GM12873 (cell line): ENCODE results near the gene CBX1.
A peak's percentile ranks its signal among the peaks of the same experiment; 100 is the strongest.

Source experiments
- TF ChIP-seq, protein P1 (sequence below): IDR thresholded peaks from 2 replicates; pipeline ENCODE4 v1.5.1; 2012; ENCODE audit warnings: low read depth, mild to moderate bottlenecking, moderate library complexity, low read length, control low read depth; ENCODE audit not compliant: insufficient read depth; ENCODE audit errors: missing control alignments

The CBX1 gene

DNA sequence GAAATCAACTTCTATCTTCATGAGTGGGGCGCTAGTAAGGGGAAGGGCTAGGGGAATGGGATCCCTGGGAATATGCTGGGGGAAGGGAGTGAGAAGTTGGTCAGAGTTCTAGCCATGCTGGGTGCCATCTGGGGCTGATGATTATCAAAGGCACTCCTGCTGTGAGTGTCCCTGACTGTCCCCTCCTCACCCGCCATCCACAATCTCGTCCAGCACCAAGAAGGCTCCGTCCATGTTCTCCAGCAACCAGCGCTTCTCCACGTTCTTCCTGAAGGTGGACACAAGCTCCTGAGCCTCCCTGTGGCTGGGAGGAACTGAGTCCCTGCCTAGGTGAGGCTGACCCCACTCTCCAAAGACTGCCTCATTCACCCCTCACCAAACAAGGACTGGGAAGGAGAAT is 69.3 kb downstream of the CBX1 start:
- TF ChIP-seq, protein P1, sequence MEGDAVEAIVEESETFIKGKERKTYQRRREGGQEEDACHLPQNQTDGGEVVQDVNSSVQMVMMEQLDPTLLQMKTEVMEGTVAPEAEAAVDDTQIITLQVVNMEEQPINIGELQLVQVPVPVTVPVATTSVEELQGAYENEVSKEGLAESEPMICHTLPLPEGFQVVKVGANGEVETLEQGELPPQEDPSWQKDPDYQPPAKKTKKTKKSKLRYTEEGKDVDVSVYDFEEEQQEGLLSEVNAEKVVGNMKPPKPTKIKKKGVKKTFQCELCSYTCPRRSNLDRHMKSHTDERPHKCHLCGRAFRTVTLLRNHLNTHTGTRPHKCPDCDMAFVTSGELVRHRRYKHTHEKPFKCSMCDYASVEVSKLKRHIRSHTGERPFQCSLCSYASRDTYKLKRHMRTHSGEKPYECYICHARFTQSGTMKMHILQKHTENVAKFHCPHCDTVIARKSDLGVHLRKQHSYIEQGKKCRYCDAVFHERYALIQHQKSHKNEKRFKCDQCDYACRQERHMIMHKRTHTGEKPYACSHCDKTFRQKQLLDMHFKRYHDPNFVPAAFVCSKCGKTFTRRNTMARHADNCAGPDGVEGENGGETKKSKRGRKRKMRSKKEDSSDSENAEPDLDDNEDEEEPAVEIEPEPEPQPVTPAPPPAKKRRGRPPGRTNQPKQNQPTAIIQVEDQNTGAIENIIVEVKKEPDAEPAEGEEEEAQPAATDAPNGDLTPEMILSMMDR, result no peak

DNA sequence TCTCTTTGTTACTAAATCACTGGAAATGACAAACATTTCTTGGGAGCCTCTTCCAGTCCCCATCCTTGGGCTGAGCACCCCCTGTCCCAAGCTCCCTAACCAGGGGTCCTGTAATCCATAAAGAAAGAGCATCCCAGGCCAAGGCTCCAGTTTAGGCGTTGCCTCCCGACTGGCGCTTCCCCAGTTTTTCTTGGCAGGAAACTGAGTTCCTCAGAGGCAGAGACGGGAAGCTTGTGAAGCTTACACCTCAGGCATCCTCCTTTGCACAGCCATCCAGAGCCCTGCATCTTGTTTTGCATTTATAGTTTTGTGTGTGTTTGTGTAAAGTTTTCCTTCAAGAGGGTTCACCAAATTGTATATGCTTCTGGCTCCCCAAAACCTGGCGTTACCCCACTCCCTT is 70.7 kb downstream of the CBX1 start:
- TF ChIP-seq, protein P1, result no peak

DNA sequence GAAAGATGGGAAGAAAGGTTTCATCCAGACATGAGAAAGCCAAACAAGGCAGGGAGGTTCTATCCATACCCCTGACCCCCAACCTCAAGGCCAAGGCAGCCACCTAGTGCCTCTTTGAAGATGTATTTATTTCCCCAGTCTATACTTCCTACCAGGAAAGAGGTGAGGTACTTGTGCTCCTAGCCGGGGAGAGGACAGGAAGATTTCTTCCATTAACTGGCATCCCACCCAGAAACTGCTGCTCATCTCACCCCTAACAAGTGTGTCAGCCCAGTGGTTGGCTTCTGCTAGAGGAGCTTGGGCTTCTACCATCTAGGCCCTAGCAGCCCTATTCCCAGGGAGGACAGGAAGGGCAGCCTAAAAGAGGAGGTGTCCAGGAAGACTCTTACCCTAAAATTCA is 72.5 kb downstream of the CBX1 start:
- TF ChIP-seq, protein P1, result no peak

DNA sequence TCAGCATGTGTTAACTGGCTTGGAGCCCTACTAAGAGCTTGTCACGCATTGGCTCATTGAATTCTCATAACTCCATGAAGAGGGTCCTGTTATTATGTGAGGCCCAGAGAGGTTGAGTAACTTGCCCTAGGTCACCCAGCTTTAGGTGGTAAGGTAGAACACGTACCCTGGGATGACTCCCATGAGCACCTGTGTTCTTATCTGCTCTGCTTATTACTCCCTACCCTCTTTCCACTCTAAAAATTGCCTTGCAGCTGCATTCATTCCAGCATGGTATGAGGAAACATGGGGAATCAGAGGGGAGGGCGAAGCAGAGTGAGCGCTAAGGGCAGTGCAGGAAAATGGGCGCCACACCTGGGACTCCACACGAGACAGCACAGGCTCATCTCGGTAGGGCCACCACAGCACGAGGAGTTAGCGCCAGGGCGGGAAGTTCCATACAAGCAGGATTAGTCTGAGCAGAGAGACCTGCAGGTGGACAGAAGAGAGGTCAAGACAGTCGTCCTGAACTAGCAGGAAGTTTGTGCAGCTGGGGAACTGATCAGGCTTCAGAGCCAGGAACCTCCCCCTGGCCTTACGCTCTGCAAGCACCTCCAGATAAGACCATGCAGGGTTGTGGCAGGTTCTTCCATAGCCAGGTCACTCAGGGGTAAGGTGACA is 73.8 kb downstream of the CBX1 start:
- TF ChIP-seq, protein P1, result no peak

DNA sequence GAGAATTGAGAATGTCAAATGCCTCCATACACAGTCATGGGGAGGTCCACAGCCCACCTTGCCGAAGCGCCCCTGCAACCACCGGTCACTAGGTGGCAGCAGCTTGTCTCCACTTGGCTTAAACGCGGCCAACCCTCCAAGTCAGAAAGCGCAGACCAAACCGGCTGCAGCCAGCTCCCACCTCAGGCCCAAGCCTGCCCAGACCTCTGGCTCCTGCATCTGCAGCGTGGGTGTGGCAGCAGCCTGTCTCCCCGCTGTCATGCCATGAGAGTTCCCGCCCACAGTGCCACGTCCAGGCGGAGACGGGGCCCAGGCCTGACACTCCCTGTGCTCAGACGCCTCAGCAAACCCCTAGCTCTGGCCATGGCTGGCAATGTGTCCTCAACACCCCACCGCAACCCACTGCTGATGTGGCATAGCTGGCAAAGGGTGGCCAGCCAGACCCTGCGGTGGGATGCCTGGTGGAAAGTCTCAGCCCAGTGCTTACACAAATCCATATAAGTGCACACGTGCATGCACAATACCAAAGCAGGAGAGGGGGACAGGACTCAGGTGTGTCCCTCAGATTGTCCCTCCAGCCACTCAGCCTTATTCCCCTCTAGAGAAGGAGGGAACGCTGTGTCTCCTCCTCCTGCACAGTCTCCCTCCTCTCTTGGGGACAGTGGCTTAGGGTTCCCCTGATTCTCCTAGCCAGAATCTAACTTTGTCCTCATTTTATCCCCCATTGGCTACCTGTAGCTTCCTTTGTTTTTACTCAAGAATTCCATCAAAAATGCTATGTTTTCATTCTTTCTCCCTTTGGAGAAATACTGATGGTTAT is 74.6 kb downstream of the CBX1 start:
- TF ChIP-seq, protein P1, result peak; percentile 95

DNA sequence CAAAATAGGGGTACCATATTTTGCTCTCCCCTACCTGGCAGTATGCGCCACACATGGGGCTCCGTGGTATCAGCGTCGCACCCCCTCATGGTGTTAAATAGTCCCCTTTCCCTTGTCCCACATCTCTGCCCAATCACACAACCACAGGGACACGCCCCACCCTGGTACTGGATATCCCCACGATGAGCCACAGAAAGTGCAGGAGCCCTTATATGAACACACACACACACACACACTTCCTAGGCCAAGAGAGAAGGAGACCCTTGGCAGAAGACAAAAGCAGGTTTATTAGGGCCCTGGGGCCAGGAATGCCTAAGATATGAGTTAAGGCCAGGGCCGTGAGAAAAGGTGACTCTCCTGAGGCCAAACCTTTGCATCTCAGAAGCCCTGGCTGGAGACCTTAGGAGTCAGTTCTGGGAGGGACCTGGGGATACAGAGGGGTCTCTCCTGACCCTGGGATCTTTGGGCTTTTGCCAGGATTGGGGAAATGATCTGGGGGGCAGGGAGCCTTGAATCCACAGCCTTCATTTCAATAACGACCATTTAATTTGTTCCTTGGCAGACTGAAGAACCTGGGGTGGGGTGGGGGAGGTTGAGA is 75.3 kb downstream of the CBX1 start:
- TF ChIP-seq, protein P1, result no peak

DNA sequence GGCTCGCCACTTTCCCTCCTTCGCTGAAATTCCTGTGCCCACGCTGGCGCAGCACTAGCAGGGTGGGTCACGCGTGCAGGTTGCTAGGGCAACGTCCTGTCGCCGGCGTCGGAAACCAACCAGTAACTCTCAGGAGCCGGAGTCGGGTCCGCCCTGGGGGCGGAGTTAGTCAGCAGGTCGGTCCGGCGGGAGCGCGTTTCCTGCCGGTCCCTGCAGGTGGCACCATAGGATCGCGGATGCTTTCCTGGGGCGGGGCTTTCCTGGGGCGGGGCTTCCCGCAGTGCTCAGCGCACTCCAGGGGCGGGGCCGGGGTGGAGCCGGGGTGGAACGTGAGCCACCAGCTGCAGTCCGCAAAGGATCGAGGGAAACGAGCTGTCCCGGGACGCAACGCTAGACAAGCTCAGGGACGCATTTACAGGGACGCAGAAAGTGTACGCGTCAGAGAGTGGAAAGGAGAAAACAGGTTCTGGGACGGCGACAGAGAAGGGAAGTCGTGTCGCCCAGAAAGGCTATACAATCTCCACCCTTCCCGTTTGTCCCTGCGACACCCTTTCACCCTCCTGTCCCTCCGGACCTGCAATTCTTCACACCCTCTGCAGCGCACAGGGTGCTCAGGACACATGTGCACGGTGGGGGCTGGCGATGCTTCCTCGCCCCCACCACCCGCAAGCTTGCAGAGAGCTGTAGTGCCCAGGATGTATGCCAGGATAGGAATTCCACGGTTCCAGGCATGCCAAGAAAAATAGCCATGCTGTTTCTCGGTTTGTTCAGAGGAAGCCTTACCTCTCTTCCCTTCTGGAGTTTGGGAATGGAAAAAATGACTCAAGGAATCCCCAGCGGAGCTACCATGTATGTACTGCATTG is 76.0 kb downstream of the CBX1 start:
- TF ChIP-seq, protein P1, result peak; percentile 78
